ENCODE results near the gene CHD2.

DNA sequence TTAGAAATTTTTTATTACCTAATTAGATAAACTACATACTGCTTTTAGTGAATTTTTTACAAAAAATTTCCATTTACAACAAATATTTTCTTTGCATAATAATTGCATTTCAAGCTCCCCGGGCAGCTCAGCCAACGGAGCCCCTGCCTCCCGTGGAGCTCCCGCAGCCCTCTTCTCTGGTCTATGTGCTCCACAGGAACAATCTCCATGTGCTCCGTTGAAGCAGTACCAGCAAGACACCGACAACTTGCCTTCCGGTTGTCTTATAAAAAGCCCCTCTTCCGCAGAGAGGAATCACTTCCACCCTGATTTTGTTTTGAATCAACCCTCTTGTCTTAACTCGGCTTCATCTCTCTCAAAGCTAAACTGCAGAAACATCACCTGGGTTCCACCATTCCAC lies 46.9 kb upstream of the CHD2 start:
- TF ChIP-seq ZFP3 (CRISPR knock-in tag; IDR thresholded peaks at IDR 0.05) (no peak), CSDC2 (CRISPR knock-in tag; IDR thresholded peaks at IDR 0.05) (no peak)
